NCI-H2196 treated with DMSO at 0.1 percent for 48 hours (cell line): ENCODE measurements around the gene MED27.
A peak's percentile ranks its signal among the peaks of the same experiment; 100 is the strongest.

Experiments
- DNase-seq: peaks from one replicate; lab custom pipeline; 2025; ENCODE audit not compliant: unreplicated experiment; lab: John Stamatoyannopoulos, UW

MED27 gene

GRCh38 chr9:132000659-132001058 is 79.0 kb downstream of the MED27 start:
- DNase-seq = no peak

- no peak for DNase-seq
These were observed 79.7 kb downstream of the MED27 start for GRCh38 chr9:131999692-132000551.

- DNase-seq = no peak
These were observed 81.9 kb downstream of the MED27 start for GRCh38 chr9:131997779-131998178.

- no peak for DNase-seq
These were observed 82.6 kb downstream of the MED27 start for GRCh38 chr9:131997076-131997475.

- DNase-seq = no peak
These were observed 84.3 kb downstream of the MED27 start for GRCh38 chr9:131995382-131995781.

- DNase-seq = no peak
These were observed 85.1 kb downstream of the MED27 start for GRCh38 chr9:131994364-131995125.

- no peak for DNase-seq
These were observed 86.6 kb downstream of the MED27 start for GRCh38 chr9:131992906-131993657.

GRCh38 chr9:131987232-131987631 is 92.4 kb downstream of the MED27 start:
- no peak for DNase-seq

- peak; percentile 37 for DNase-seq
These were observed 93.1 kb downstream of the MED27 start for GRCh38 chr9:131986576-131986975.

GRCh38 chr9:131986089-131986488 is 93.6 kb downstream of the MED27 start:
- DNase-seq = no peak

- DNase-seq = no peak
These were observed 95.1 kb downstream of the MED27 start for GRCh38 chr9:131984564-131984963.

GRCh38 chr9:131982671-131983239 is 96.9 kb downstream of the MED27 start:
- DNase-seq = no peak

GRCh38 chr9:131982102-131982501 is 97.6 kb downstream of the MED27 start:
- no peak for DNase-seq

GRCh38 chr9:131981116-131981776 is 98.4 kb downstream of the MED27 start:
- no peak for DNase-seq

GRCh38 chr9:131980267-131981016 is 99.2 kb downstream of the MED27 start:
- no peak for DNase-seq

GRCh38 chr9:131977109-131977838 is 102.4 kb downstream of the MED27 start:
- no peak for DNase-seq

GRCh38 chr9:131976157-131977108 is 103.2 kb downstream of the MED27 start:
- no peak for DNase-seq

- DNase-seq = no peak
These were observed 106.8 kb downstream of the MED27 start for GRCh38 chr9:131972889-131973288.
